KMS-11 (cell line): ENCODE results near the gene NSRP1.
"Not testable (repeated sequence)": the region's sequence is repeated elsewhere in the genome, so short reads cannot be mapped to it uniquely, and the experiment has no call there.

Source experiments
- H2AFZ ChIP-seq: fragments of 200-600 bp; sonication (generic); 2 replicates; pipeline ENCODE4 v1.6.1; 2016; ENCODE audit warnings: antibody characterized with exemption, mixed run types, low read depth
- H3K27ac ChIP-seq: fragments of 200-600 bp; sonication (generic); 2 replicates; pipeline ENCODE4 v1.6.1; 2016; ENCODE audit warnings: mild to moderate bottlenecking, mixed run types
- H3K27me3 ChIP-seq: fragments of 200-600 bp; sonication (generic); 2 replicates; pipeline ENCODE4 v1.6.1; 2017; ENCODE audit warnings: mild to moderate bottlenecking, low read depth, mixed run types, moderate library complexity; ENCODE audit not compliant: insufficient read depth
- H3K36me3 ChIP-seq: fragments of 200-600 bp; sonication (generic); 2 replicates; pipeline ENCODE4 v1.6.1; 2017; ENCODE audit warnings: mild to moderate bottlenecking, mixed run types; ENCODE audit not compliant: insufficient read depth
- H3K4me1 ChIP-seq: fragments of 200-600 bp; sonication (generic); 2 replicates; pipeline ENCODE4 v1.6.1; 2016; ENCODE audit warnings: mild to moderate bottlenecking, low read depth, mixed run types; ENCODE audit not compliant: poor library complexity, severe bottlenecking
- H3K4me2 ChIP-seq: fragments of 200-600 bp; sonication (generic); 2 replicates; pipeline ENCODE4 v1.7.0; 2016; ENCODE audit warnings: mild to moderate bottlenecking, mixed run types
- H3K4me3 ChIP-seq: fragments of 200-600 bp; sonication (generic); IDR thresholded peaks from 2 replicates; pipeline ENCODE4 v1.6.1; 2017; ENCODE audit warnings: low read depth, low read length, mixed read lengths; ENCODE audit not compliant: insufficient read depth
- H3K79me2 ChIP-seq: fragments of 200-600 bp; sonication (generic); 2 replicates; pipeline ENCODE4 v1.6.1; 2016; ENCODE audit warnings: low read depth, mixed run types; ENCODE audit not compliant: insufficient read depth
- H3K9ac ChIP-seq: fragments of 200-600 bp; sonication (generic); 2 replicates; pipeline ENCODE4 v1.6.1; 2016; ENCODE audit warnings: mild to moderate bottlenecking, mixed run types
- H4K20me1 ChIP-seq: fragments of 200-600 bp; sonication (generic); 2 replicates; pipeline ENCODE4 v1.6.1; 2016; ENCODE audit warnings: mild to moderate bottlenecking, mixed run types; ENCODE audit not compliant: insufficient read depth
- TF ChIP-seq, protein P1 (sequence below): fragments of 200-600 bp; sonication (generic); conservative IDR thresholded peaks from 2 replicates; pipeline ENCODE4 v1.6.1; 2017; ENCODE audit warnings: low read depth, mild to moderate bottlenecking, antibody characterized with exemption, low read length, moderate library complexity, mixed read lengths

NSRP1 gene

DNA sequence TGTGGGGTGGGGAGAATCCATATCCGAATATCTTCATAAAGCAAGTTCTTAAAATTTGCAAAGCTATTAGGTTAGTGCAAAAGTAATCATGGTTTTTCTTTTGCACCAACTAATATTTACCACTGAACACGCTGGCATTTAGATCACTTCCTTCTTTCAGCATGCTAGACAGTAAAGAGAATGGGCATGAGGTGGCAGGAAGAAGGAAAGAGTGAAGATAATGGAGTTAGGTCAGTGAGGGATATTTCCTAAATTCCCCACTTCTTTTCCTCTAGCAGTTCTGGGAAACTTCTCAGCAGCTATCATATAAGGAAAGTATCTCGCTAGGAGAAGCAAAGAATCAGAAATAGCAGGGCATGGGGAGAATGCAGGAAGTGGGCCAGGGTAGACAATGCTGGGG is 79.9 kb downstream of the NSRP1 start:
- no peak overlapping the region for H2AFZ ChIP-seq
- TF ChIP-seq, protein P1, sequence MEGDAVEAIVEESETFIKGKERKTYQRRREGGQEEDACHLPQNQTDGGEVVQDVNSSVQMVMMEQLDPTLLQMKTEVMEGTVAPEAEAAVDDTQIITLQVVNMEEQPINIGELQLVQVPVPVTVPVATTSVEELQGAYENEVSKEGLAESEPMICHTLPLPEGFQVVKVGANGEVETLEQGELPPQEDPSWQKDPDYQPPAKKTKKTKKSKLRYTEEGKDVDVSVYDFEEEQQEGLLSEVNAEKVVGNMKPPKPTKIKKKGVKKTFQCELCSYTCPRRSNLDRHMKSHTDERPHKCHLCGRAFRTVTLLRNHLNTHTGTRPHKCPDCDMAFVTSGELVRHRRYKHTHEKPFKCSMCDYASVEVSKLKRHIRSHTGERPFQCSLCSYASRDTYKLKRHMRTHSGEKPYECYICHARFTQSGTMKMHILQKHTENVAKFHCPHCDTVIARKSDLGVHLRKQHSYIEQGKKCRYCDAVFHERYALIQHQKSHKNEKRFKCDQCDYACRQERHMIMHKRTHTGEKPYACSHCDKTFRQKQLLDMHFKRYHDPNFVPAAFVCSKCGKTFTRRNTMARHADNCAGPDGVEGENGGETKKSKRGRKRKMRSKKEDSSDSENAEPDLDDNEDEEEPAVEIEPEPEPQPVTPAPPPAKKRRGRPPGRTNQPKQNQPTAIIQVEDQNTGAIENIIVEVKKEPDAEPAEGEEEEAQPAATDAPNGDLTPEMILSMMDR, result no peak
- no peak overlapping the region for H3K4me2 ChIP-seq
- H3K9ac ChIP-seq, result no peak overlapping the region
- no peaks in the 10 kb centered on the region for H3K4me1 ChIP-seq
- H3K27ac ChIP-seq, result no peak overlapping the region
- no peaks in the 10 kb centered on the region for H3K79me2 ChIP-seq
- no peak overlapping the region for H3K4me3 ChIP-seq
- H3K27me3 ChIP-seq, result no peaks in the 10 kb centered on the region
- no peaks in the 10 kb centered on the region for H4K20me1 ChIP-seq
- H3K36me3 ChIP-seq, result no peaks in the 10 kb centered on the region

DNA sequence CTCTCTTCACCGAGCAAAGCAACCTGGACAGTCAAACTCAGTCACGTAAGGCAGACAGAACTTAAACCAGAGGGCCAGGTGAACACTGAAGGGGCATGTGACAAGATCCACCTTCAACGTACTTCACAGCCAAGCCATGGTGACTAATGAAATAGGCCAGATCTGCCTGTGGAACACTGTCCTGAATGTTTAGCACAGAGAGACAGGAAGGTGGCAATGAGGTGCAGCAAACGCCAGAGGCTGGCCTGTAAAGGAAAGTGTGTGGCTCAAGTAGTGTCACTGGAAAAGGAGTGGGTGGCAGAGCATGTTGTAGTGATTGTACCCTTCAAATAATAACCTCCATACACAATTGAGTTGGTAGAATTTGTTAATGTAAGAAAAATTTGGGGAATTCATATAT is 80.8 kb downstream of the NSRP1 start:
- Histone ChIP-seq H4K20me1 (no peaks in the 10 kb centered on the region), H2AFZ (no peak overlapping the region), H3K27ac (no peak overlapping the region), H3K4me2 (no peak overlapping the region), H3K4me1 (no peaks in the 10 kb centered on the region), H3K27me3 (no peaks in the 10 kb centered on the region), H3K9ac (no peak overlapping the region), H3K79me2 (no peaks in the 10 kb centered on the region), H3K4me3 (no peak overlapping the region), H3K36me3 (no peaks in the 10 kb centered on the region)
- TF ChIP-seq, protein P1, result no peak

DNA sequence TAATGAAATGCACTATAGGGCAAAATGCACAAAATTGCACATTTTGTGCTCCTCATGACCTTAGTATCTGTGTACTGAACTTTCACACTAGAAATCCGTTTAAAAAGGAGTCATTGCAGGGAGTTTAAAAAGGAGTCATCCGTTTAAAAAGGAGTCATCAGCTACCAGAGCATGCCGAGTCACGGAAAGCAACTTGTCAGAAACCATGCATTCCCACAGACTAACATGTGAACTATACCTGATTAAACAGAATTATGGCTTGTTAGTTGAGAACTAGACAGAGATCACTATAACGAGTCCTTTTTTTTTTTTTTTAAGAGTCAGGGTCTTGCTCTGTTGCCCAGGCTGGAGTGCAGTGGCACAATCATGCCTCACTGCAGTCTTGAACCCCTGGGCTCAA is 83.0 kb downstream of the NSRP1 start:
- Histone ChIP-seq H3K27me3 (no peaks in the 10 kb centered on the region), H3K79me2 (no peaks in the 10 kb centered on the region), H3K36me3 (no peaks in the 10 kb centered on the region), H3K27ac (no peak overlapping the region), H3K4me1 (no peaks in the 10 kb centered on the region), H3K9ac (no peak overlapping the region), H4K20me1 (no peaks in the 10 kb centered on the region), H2AFZ (no peak overlapping the region), H3K4me3 (no peak overlapping the region), H3K4me2 (no peak overlapping the region)
- TF ChIP-seq, protein P1, result no peak

DNA sequence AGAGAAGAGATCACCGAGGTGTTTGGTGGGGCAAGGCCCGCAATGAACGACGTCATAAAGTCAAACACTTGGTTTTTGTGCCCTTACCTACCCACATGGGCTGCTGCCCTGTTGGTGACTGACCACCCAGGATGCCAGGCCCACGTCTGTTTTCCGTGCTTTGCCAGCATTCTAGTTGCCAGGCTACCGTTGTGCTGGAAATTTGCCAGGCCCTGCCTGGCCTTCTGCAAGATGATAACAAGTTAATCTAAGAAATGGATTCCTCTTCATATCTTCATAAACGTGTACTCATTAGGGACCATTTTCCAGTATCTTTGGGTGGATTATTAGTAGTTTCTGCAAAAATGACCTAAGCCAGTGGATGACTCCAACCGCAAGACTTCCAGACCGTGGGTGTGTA is 83.5 kb downstream of the NSRP1 start:
- H3K4me3 ChIP-seq, result no peak overlapping the region
- H3K27me3 ChIP-seq, result no peaks in the 10 kb centered on the region
- H3K27ac ChIP-seq, result no peak overlapping the region
- no peaks in the 10 kb centered on the region for H4K20me1 ChIP-seq
- H2AFZ ChIP-seq, result no peak overlapping the region
- no peaks in the 10 kb centered on the region for H3K79me2 ChIP-seq
- H3K4me1 ChIP-seq, result no peaks in the 10 kb centered on the region
- TF ChIP-seq, protein P1, result no peak
- H3K9ac ChIP-seq, result no peak overlapping the region
- H3K36me3 ChIP-seq, result no peaks in the 10 kb centered on the region
- H3K4me2 ChIP-seq, result no peak overlapping the region

DNA sequence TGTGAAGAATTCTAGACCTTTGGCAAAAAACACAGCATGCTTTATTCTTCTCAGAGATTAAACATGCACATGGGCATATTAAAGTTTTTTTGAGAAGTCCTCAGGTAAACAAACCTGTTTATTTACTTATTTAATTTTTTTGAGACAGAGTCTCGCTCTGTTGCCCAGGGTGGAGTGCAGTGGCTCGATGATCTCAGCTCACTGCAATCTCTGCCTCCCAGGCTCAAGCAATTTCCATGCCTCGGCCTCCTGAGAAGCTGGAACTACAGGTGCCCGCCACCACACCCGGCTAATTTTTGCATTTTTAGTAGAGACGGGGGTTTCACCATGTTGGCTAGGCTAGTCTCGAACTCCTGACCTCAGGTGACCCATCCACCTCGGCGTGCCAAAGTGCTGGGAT is 84.0 kb downstream of the NSRP1 start:
- H3K4me2 ChIP-seq, H3K27ac ChIP-seq, H2AFZ ChIP-seq, H4K20me1 ChIP-seq, H3K79me2 ChIP-seq, H3K4me1 ChIP-seq, H3K4me3 ChIP-seq, H3K36me3 ChIP-seq, H3K27me3 ChIP-seq, H3K9ac ChIP-seq: not testable (repeated sequence)
